Fibroblast of villous mesenchyme (primary cell): ENCODE results near the gene BBS12. TPM values are rescaled to one million over a fixed set of nuclear protein-coding genes. Genes with fewer than 3 reads are reported as not detected.

Experiments
- DNase-seq: peaks from one replicate; pipeline ENCODE4 v3.0.0-alpha.2; 2010; ENCODE audit warnings: low read depth
- H3K4me3 ChIP-seq: 2 replicates; pipeline ENCODE4 v1.5.1; 2011; ENCODE audit warnings: low read depth, mild to moderate bottlenecking, low read length
- total RNA-seq: library from RNA; depleted of rRNA; stranded (reverse); fragments of >200 nt; gene quantifications from 2 replicates; pipeline ENCODE4 v1.2.3, GENCODE V29; 2012
- TF ChIP-seq, protein P1 (sequence below): IDR thresholded peaks from 2 replicates; pipeline ENCODE4 v1.5.1; 2012; ENCODE audit warnings: low read depth, mild to moderate bottlenecking, low read length; ENCODE audit not compliant: insufficient read depth

BBS12 gene
- total RNA-seq, 1 donor, result 4.7 TPM

DNA sequence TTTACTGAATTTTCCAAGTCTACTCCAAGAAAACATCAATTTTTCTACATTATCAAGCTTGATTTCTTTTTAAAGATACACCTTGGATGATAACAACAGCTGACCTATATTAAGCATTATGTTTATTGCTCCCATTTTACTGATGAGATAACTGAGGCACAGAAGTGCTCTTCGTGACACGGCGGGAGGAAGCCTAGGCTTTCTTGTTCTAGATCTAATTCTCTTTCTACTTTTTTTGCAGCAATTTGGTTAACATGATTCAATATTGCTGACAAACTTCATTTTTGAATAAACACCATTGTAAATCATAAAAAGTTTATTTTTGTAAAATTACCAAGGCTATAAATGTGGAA lies 33.8 kb downstream of the BBS12 start:
- no peak overlapping the region for H3K4me3 ChIP-seq
- DNase-seq, result no peak
- TF ChIP-seq, protein P1, sequence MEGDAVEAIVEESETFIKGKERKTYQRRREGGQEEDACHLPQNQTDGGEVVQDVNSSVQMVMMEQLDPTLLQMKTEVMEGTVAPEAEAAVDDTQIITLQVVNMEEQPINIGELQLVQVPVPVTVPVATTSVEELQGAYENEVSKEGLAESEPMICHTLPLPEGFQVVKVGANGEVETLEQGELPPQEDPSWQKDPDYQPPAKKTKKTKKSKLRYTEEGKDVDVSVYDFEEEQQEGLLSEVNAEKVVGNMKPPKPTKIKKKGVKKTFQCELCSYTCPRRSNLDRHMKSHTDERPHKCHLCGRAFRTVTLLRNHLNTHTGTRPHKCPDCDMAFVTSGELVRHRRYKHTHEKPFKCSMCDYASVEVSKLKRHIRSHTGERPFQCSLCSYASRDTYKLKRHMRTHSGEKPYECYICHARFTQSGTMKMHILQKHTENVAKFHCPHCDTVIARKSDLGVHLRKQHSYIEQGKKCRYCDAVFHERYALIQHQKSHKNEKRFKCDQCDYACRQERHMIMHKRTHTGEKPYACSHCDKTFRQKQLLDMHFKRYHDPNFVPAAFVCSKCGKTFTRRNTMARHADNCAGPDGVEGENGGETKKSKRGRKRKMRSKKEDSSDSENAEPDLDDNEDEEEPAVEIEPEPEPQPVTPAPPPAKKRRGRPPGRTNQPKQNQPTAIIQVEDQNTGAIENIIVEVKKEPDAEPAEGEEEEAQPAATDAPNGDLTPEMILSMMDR, result no peak

DNA sequence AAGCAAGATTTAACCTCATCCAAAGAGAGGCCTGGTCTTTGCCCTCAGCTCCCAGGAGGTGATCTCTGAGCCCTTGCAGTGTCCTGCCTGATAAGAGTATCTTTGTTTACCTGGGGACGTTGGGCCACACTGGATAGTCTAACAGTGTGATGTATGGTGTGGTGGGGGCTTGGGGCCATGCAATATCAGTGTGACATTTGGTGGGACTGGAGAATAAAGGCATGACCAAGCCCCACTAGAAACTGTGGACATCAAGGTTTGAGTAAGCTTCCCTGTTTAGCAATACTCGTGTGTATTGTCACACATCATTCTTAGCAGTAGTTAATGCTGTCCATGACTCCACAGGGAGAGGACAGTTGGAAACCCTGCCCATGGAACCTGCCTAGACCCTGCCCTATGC lies 34.4 kb downstream of the BBS12 start:
- TF ChIP-seq, protein P1, result no peak
- DNase-seq, result no peak
- no peak overlapping the region for H3K4me3 ChIP-seq

DNA sequence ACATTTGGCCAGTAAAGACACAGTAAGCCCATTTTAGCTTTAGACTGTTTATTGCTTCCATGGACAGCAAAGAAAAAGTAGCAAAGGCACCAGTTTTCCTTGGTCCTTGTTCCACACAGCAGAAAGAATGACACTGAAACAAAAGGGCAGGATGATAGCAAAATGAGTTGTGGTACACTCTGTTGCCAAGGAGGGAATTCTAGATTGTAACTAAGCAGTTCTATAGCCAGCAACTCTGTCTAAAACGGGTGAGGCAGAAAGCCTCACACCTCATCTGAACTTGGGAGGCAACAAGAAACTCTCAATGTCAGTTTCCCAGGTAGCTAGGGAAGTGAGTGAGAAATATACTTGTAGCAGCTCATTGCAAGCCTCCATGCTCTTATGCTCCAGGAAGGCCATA lies 39.2 kb downstream of the BBS12 start:
- no peak for DNase-seq
- H3K4me3 ChIP-seq, result no peak overlapping the region
- TF ChIP-seq, protein P1, result no peak

DNA sequence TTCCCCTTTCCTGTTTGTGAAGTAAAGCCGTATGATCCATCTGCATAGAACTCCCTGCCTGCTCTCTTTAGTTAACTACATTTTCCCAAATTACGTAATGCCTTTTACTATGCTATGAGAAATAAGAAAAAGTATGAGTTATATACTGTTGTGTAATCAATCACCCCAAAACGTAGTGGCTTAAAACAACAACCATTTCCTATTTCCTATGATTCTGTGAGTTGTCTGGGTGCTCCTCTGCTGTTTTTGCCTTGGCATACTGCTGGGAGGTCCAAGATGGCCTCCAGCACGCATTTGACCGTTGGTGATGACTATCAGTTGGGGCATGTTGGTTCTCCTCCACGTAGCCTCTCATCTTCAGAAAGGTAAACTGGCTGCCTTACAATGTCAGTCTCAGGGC lies 39.8 kb downstream of the BBS12 start:
- no peak overlapping the region for H3K4me3 ChIP-seq
- TF ChIP-seq, protein P1, result no peak
- DNase-seq, result peak; percentile 18

DNA sequence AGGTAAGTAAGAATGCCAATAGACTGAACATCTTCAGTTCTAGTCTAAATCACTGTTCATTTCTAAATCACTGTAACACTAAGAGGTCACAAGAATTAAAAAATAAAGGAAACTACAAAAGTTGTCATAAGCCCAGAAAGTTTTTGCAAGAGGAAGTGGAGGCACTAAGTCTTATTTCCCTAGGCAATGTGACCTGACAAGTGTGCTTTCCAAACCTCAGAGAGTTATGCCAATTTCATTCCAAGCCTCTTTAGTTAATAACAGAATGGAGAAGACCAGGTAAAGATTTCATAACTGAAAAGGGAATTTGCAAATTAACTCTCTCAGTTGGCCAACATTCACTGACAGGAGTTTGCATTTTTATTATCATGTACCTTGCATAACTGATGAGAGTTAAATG lies 40.5 kb downstream of the BBS12 start:
- TF ChIP-seq, protein P1, result no peak
- no peak for DNase-seq
- H3K4me3 ChIP-seq, result no peak overlapping the region

DNA sequence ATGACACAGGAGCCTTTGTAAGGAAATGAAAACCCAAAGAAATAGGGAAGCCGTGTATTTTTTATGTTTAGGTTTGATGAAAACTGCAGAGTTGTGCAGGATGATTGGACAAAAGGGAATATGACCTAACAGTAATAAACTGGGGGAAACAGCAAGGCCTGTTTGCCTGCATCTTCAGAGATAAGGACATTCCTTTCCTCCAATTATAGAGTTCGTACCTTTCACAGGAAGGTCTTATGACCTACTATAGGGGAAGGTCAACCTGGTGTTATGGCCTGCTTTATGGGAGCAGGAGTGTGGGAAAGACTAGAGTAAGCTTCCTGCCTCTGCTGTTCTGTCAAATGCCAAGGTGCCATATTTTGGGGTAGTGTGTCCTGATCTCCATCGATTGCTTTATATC lies 42.5 kb downstream of the BBS12 start:
- H3K4me3 ChIP-seq, result no peak overlapping the region
- DNase-seq, result no peak
- TF ChIP-seq, protein P1, result no peak

DNA sequence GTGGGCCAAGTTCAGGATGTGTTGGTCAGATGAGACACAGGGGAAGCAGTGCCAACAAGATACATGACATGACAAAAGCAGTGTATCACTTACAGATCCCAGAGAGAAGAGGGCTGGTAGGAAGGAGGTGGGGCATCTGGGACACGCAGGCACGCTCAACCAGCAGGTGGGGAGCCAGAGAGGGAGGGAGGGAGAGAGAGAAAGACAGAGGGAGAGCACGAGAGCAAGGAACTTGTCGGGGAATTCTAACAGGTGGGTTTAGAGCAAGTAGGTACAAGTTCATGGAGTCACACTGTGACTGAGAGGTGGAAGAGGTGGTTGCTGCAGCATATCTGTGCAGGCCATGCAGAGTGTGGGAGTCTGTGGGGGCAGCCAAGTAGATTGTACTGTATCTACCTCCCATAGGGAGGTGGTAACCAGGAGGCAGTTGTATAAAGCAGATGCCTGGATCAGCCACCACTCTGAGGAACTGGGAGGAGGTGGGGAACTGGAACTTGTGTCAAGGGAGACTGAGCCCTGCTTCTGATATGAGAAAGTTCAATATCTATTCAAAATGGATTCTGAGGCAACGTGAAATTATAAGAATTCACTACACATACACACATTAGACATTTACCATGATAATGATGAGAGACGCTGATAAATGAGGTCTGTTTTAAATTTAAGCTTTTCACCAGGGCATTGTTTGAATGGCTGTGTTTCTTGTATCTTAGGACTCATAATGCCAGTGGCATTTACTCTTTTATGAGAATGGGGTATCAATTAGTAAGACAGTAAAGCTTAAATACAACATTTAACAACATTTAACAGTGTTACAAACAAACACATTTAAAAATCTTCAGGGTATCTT lies 43.7 kb downstream of the BBS12 start:
- TF ChIP-seq, protein P1, result no peak
- H3K4me3 ChIP-seq, result no peak overlapping the region
- DNase-seq, result no peak
